GM23338 (cell line): ENCODE data around the gene HSD17B11. TPM values are rescaled to one million over a fixed set of nuclear protein-coding genes. Genes with fewer than 3 reads are reported as not detected.

Experiments
- ATAC-seq: fragments of 200-7000 bp; cut with Tn5 transposase; 3 replicates; pipeline ENCODE4 v1.9.1; 2020
- DNase-seq: peaks from one replicate; pipeline ENCODE4 v3.0.0-alpha.2; 2015; ENCODE audit warnings: low spot score
- H2AFZ ChIP-seq: fragments of 200-600 bp; sonication (generic); 2 replicates; pipeline ENCODE4 v1.8.0; 2016; ENCODE audit warnings: antibody characterized with exemption, mild to moderate bottlenecking, moderate library complexity
- H3F3A ChIP-seq: fragments of 200-600 bp; sonication (generic); replicated peaks from 2 replicates; pipeline ENCODE4 v1.8.0; 2017; ENCODE audit warnings: antibody characterized with exemption, mixed run types, low read depth
- H3K27ac ChIP-seq: fragments of 200-600 bp; sonication (generic); 2 replicates; pipeline ENCODE4 v1.6.1; 2016; ENCODE audit warnings: low read depth
- H3K27me3 ChIP-seq: fragments of 200-600 bp; sonication (generic); 2 replicates; pipeline ENCODE4 v1.8.0; 2016; ENCODE audit warnings: mild to moderate bottlenecking, mixed run types, moderate library complexity; ENCODE audit not compliant: insufficient read depth
- H3K36me3 ChIP-seq: fragments of 200-600 bp; sonication (generic); 2 replicates; pipeline ENCODE4 v1.8.0; 2016; ENCODE audit warnings: mild to moderate bottlenecking; ENCODE audit not compliant: insufficient read depth
- H3K4me1 ChIP-seq: fragments of 200-600 bp; sonication (generic); 2 replicates; pipeline ENCODE4 v1.8.0; 2016; ENCODE audit warnings: mild to moderate bottlenecking, moderate library complexity; ENCODE audit not compliant: insufficient read depth
- H3K4me2 ChIP-seq: fragments of 200-600 bp; sonication (generic); 2 replicates; pipeline ENCODE4 v1.7.1; 2017; ENCODE audit warnings: mixed run types
- H3K4me3 ChIP-seq: fragments of 200-600 bp; sonication (generic); 2 replicates; pipeline ENCODE4 v1.6.1; 2016; ENCODE audit warnings: mixed run types
- H3K79me2 ChIP-seq: fragments of 200-600 bp; sonication (generic); replicated peaks from 2 replicates; pipeline ENCODE4 v1.8.0; 2017; ENCODE audit warnings: mild to moderate bottlenecking; ENCODE audit not compliant: insufficient read depth
- H3K9me2 ChIP-seq: fragments of 200-600 bp; sonication (generic); 2 replicates; pipeline ENCODE4 v1.8.0; 2017; ENCODE audit not compliant: insufficient read depth
- H4K20me1 ChIP-seq: fragments of 200-600 bp; sonication (generic); replicated peaks from 2 replicates; pipeline ENCODE4 v1.8.0; 2017; ENCODE audit warnings: mild to moderate bottlenecking; ENCODE audit not compliant: insufficient read depth
- H3K27ac Mint-ChIP-seq: 2 replicates; pipeline ENCODE4 v1.8.0; 2020; ENCODE audit warnings: inconsistent platforms, mild to moderate bottlenecking, moderate library complexity, mixed read lengths
- H3K27me3 Mint-ChIP-seq: 3 replicates; pipeline ENCODE4 v1.8.0; 2022; ENCODE audit warnings: low read depth, mild to moderate bottlenecking, moderate library complexity, mixed read lengths, inconsistent platforms; ENCODE audit not compliant: insufficient read depth, poor library complexity
- H3K36me3 Mint-ChIP-seq: 3 replicates; pipeline ENCODE4 v1.8.0; 2021; ENCODE audit warnings: low read depth, mild to moderate bottlenecking, inconsistent platforms, moderate library complexity, mixed read lengths
- H3K4me1 Mint-ChIP-seq: 3 replicates; pipeline ENCODE4 v1.8.0; 2020; ENCODE audit warnings: mild to moderate bottlenecking, inconsistent platforms, mixed read lengths
- H3K4me3 Mint-ChIP-seq: 3 replicates; pipeline ENCODE4 v1.8.0; 2021; ENCODE audit warnings: moderate library complexity, mild to moderate bottlenecking, inconsistent platforms, mixed read lengths
- H3K9me3 Mint-ChIP-seq: 3 replicates; pipeline ENCODE4 v1.8.0; 2020; ENCODE audit warnings: moderate library complexity, mild to moderate bottlenecking, inconsistent platforms, mixed read lengths
- CREB1 ChIP-seq: fragments of 250-450 bp; sonication (Bioruptor Pico); IDR thresholded peaks from 2 replicates; pipeline ENCODE4 v1.5.0; 2020; ENCODE audit warnings: low read depth, mild to moderate bottlenecking, moderate library complexity
- CTCF ChIP-seq, 2 experiments: fragments of 200-600 bp in 1 of 2; sonication (generic) in 1 of 2; conservative IDR thresholded peaks; 2 replicates each; pipeline versions ENCODE4 v1.5.1 to v1.6.1; 2016 to 2017; ENCODE audit warnings: antibody characterized with exemption in 2 of 2, low read depth in 2 of 2, mild to moderate bottlenecking in 2 of 2, moderate library complexity in 1 of 2
- ETS1 ChIP-seq: IDR thresholded peaks from 2 replicates; pipeline ENCODE4 v1.6.1; 2016; ENCODE audit warnings: antibody characterized with exemption
- EZH2 ChIP-seq: fragments of 200-600 bp; sonication (generic); IDR thresholded peaks from one replicate; pipeline ENCODE4 v1.8.0; 2017; ENCODE audit warnings: antibody characterized with exemption, mild to moderate bottlenecking, low read depth; ENCODE audit not compliant: unreplicated experiment
- EZH2phosphoT487 ChIP-seq: fragments of 200-600 bp; sonication (generic); IDR thresholded peaks from one replicate; pipeline ENCODE4 v1.8.1; 2018; ENCODE audit warnings: antibody characterized with exemption; ENCODE audit not compliant: unreplicated experiment
- JUNB ChIP-seq: IDR thresholded peaks from one replicate; pipeline ENCODE4 v1.6.1; 2016; ENCODE audit warnings: antibody characterized with exemption; ENCODE audit not compliant: unreplicated experiment
- NANOG ChIP-seq: IDR thresholded peaks from 2 replicates; pipeline ENCODE4 v1.6.1; 2016; ENCODE audit warnings: antibody characterized with exemption, borderline replicate concordance
- POLR2AphosphoS5 ChIP-seq: IDR thresholded peaks from 2 replicates; pipeline ENCODE4 v1.6.1; 2016; ENCODE audit warnings: antibody characterized with exemption, low read depth
- REST ChIP-seq: IDR thresholded peaks from one replicate; pipeline ENCODE4 v1.6.1; 2018; ENCODE audit warnings: antibody characterized with exemption; ENCODE audit not compliant: unreplicated experiment
- STAT1 ChIP-seq: IDR thresholded peaks from one replicate; pipeline ENCODE4 v1.6.1; 2016; ENCODE audit warnings: antibody characterized with exemption; ENCODE audit not compliant: unreplicated experiment
- ZNF114 ChIP-seq: fragments of 250-450 bp; sonication (Bioruptor Pico); IDR thresholded peaks from 2 replicates; pipeline ENCODE4 v1.5.0; 2020; ENCODE audit warnings: mild to moderate bottlenecking, moderate library complexity
- ZNF331 ChIP-seq: fragments of 250-450 bp; sonication (Bioruptor Pico); IDR thresholded peaks from 2 replicates; pipeline ENCODE4 v1.5.0; 2020; ENCODE audit warnings: low read depth, mild to moderate bottlenecking, moderate library complexity
- ZNF462 ChIP-seq: fragments of 250-450 bp; sonication (Bioruptor Pico); IDR thresholded peaks from 2 replicates; pipeline ENCODE4 v1.5.0; 2020; ENCODE audit warnings: mild to moderate bottlenecking, moderate library complexity
- polyA plus RNA-seq: library from polyadenylated mRNA; unstranded; fragments of >200 nt; fragmentation: Nextera tagmentation; extraction: Ambion mirVana; gene quantifications from 2 replicates; pipeline ENCODE4 v1.2.1, GENCODE V29; 2016
- total RNA-seq: library from RNA; depleted of rRNA; stranded (reverse); fragments of >200 nt; shearing (Covaris generic); gene quantifications from 2 replicates; pipeline ENCODE4 v1.2.3, GENCODE V29; 2014

HSD17B11 gene
- total and polyA plus RNA-seq, 2 experiments from 2014 or later: 9.7 to 14.8 TPM

GRCh38 chr4:87399954-87400353 lies 9.0 kb upstream of the HSD17B11 start:
- ATAC-seq: no peak
- no peaks in the 10 kb centered on the region for H3K27me3 Mint-ChIP-seq

More at GRCh38 chr4:87399954-87400353, 9.0 kb upstream of the HSD17B11 start:
- no peaks in the 10 kb centered on the region for H3K79me2 ChIP-seq
- no peaks in the 10 kb centered on the region for H3K9me2 ChIP-seq
- Mint-ChIP-seq H3K4me1 (no peaks in the 10 kb centered on the region), H3K9me3 (peaks cover 19% of the 10 kb centered on the region; the same call in 2 of the 3 replicates), H3K4me3 (no peak overlapping the region), H3K27ac (no peak overlapping the region), H3K36me3 (peaks cover 7% of the 10 kb centered on the region; the same call in 2 of the 3 replicates)
- H3F3A ChIP-seq: no peaks in the 10 kb centered on the region
- TF ChIP-seq REST (no peak), NANOG (no peak), ZNF331 (CRISPR knock-in tag) (no peak), STAT1 (no peak), ZNF114 (no peak), ETS1 (no peak), EZH2 (no peak), POLR2AphosphoS5 (no peak), CREB1 (no peak), ZNF462 (CRISPR knock-in tag) (no peak), JUNB (no peak), CTCF (conservative IDR thresholded peaks at IDR 0.05; ENCODE audit: low read depth in 2 of 2) (no peak), EZH2phosphoT487 (no peak)
- no peaks in the 10 kb centered on the region for H3K4me1 ChIP-seq
- H3K27me3 ChIP-seq: no peaks in the 10 kb centered on the region
- no peak overlapping the region for H3K27ac ChIP-seq
- no peak overlapping the region for H3K4me2 ChIP-seq
- no peaks in the 10 kb centered on the region for H4K20me1 ChIP-seq
- no peak overlapping the region for H2AFZ ChIP-seq
- no peak overlapping the region for H3K4me3 ChIP-seq
- H3K36me3 ChIP-seq: no peaks in the 10 kb centered on the region
- no peak for DNase-seq
